SK-N-MC (cell line): Measurements from ENCODE around the gene REPS1.

Source experiments
- EZH2 ChIP-seq: fragments of 200-600 bp; sonication (generic); IDR thresholded peaks from one replicate; pipeline ENCODE4 v1.6.1; 2017; ENCODE audit warnings: antibody characterized with exemption
- FOXP2 ChIP-seq: optimal IDR thresholded peaks from 2 replicates; pipeline ENCODE3; 2011; ENCODE audit warnings: mild to moderate bottlenecking, moderate library complexity; ENCODE audit not compliant: insufficient read depth; ENCODE audit errors: extremely low read length, control extremely low read depth
- POLR2AphosphoS5 ChIP-seq: IDR thresholded peaks from 2 replicates; pipeline ENCODE4 v1.6.1; 2012; ENCODE audit warnings: mild to moderate bottlenecking, low read depth, low read length, borderline replicate concordance

DNA sequence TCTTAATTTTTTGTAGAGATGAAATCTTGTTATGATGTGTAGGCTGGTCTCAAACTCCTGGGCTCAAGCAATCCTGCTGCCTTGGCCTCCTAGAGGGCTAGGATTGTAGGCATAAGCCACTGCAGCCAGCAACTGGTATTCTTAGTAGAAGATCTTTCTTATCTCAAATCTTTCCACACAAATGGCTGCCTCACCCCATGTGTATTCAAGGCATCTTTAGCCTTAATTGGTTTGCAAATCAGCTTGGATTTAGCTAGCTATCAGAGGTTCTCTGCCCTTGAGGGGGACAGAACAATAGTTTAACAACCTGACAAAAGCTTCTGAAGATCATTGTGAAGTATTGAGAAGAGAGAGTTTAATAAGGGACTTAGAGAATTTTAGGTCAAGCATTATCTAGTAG lies 22.6 kb upstream of the REPS1 start:
- TF ChIP-seq EZH2 (no peak), POLR2AphosphoS5 (no peak), FOXP2 (no peak)
